Kidney (tissue), 14 donors: Measurements from ENCODE around the gene PHLPP2. TPM values are rescaled to one million over a fixed set of nuclear protein-coding genes. Genes with fewer than 3 reads are reported as not detected.

Experiments
- DNase-seq, 5 donors: peaks; one replicate each; pipeline ENCODE4 v3.0.0-alpha.2; 2013 to 2020
- FAIRE-seq: peaks from 2 replicates; lab custom pipeline; 2012; peaks lifted over from hg19 to GRCh38; lab: Jason Lieb, UNC
- H3K27ac ChIP-seq, 2 donors: one replicate each; pipeline ENCODE4 v1.7.0; 2013; ENCODE audit warnings: low read depth in 2 of 2, low read length in 2 of 2, inconsistent platforms in 1 of 2
- H3K27me3 ChIP-seq: one replicate; pipeline ENCODE4 v1.7.1; 2013; ENCODE audit warnings: low read length, inconsistent platforms; ENCODE audit not compliant: control insufficient read depth, insufficient read depth
- H3K36me3 ChIP-seq, 3 donors: one replicate each; pipeline versions ENCODE4 v1.7.0 to v1.7.1; 2013; ENCODE audit warnings: low read length in 3 of 3, control low read depth in 1 of 3, inconsistent platforms in 1 of 3; ENCODE audit not compliant: insufficient read depth in 3 of 3, control insufficient read depth in 2 of 3
- H3K4me1 ChIP-seq, 3 donors: one replicate each; pipeline versions ENCODE4 v1.7.0 to v1.7.1; 2013; ENCODE audit warnings: low read length in 3 of 3, inconsistent platforms in 1 of 3, low read depth in 1 of 3; ENCODE audit not compliant: control insufficient read depth in 2 of 3, insufficient read depth in 2 of 3
- H3K4me3 ChIP-seq, 3 donors: one replicate each; pipeline versions ENCODE4 v1.7.0 to v1.8.1; 2013; ENCODE audit warnings: low read length in 3 of 3, control low read depth in 1 of 3, inconsistent platforms in 1 of 3
- H3K9ac ChIP-seq, 3 donors: one replicate each; pipeline versions ENCODE4 v1.7.0 to v1.7.1; 2013; ENCODE audit warnings: low read length in 3 of 3, control low read depth in 1 of 3, inconsistent platforms in 1 of 3
- H3K9me3 ChIP-seq, 3 donors: one replicate each; pipeline versions ENCODE4 v1.7.0 to v1.7.1; 2013; ENCODE audit warnings: low read length in 3 of 3, control low read depth in 1 of 3, inconsistent platforms in 1 of 3; ENCODE audit not compliant: control insufficient read depth in 2 of 3, insufficient read depth in 1 of 3
- intact Hi-C: fragments of 100-400 bp; cut with DNase I; formaldehyde crosslinking; loops from one replicate; pipeline ENCODE4 v1.11.1; 2022
- polyA plus RNA-seq: library from polyadenylated mRNA; stranded (reverse); fragments of 350-450 nt; fragmentation: Illumina TruSeq; extraction: RNeasy Lipid Tissue Mini Kit (QIAGEN cat#74804); gene quantifications from one replicate; pipeline ENCODE4 v1.2.3, GENCODE V29; 2014; ENCODE audit warnings: low read depth, low replicate concordance; ENCODE audit not compliant: insufficient read depth
- total RNA-seq: library from RNA; stranded (reverse); fragmentation: NEBNext Ultra II Directional; extraction: Animal tissue kit (Norgen Biotek cat#: 25700); gene quantifications from one replicate; pipeline ENCODE4 v1.2.1, GENCODE V29; 2021
- TF ChIP-seq, protein P1 (sequence below): IDR thresholded peaks from 3 replicates; pipeline ENCODE4 v1.5.1; 2012; ENCODE audit warnings: mild to moderate bottlenecking, moderate library complexity, borderline replicate concordance; ENCODE audit not compliant: insufficient read depth; ENCODE audit errors: extremely low read depth
- donor health status: control.
- donor health status: control.
- donor health status: control.
- donor health status: control.
- donor health status: control.
- donor health status: DM: yes; HTN: yes; CAD: no.
- donor health status: Normal renal cell carcinoma (clear cell type).

The PHLPP2 gene
- total and polyA plus RNA-seq, 2 donors from 2014 or later: 2.8 to 7.1 TPM

- Histone ChIP-seq H3K9ac (no peak overlapping the region), H3K27me3 (no peaks in the 10 kb centered on the region), H3K9me3 (no peaks in the 10 kb centered on the region), H3K4me1 (no peaks in the 10 kb centered on the region), H3K27ac (no peak overlapping the region), H3K4me3 (peak overlapping the region in 2 of 3 donors; percentile 29 to 35), H3K36me3 (peaks cover 2 to 9% (median 9%) of the 10 kb centered on the region in 3 donors)
- DNase-seq (no peak), FAIRE-seq (no peak)
- TF ChIP-seq, protein P1, sequence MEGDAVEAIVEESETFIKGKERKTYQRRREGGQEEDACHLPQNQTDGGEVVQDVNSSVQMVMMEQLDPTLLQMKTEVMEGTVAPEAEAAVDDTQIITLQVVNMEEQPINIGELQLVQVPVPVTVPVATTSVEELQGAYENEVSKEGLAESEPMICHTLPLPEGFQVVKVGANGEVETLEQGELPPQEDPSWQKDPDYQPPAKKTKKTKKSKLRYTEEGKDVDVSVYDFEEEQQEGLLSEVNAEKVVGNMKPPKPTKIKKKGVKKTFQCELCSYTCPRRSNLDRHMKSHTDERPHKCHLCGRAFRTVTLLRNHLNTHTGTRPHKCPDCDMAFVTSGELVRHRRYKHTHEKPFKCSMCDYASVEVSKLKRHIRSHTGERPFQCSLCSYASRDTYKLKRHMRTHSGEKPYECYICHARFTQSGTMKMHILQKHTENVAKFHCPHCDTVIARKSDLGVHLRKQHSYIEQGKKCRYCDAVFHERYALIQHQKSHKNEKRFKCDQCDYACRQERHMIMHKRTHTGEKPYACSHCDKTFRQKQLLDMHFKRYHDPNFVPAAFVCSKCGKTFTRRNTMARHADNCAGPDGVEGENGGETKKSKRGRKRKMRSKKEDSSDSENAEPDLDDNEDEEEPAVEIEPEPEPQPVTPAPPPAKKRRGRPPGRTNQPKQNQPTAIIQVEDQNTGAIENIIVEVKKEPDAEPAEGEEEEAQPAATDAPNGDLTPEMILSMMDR: no peak
- intact Hi-C loops: no loop called here
Observed at GRCh38 chr16:71671165-71671564, 53.3 kb downstream of the PHLPP2 start.

GRCh38 chr16:71670537-71670936 is 54.0 kb downstream of the PHLPP2 start:
- DNase-seq: peak in 2 of 5 donors; percentile 20 to 50
- no peaks in the 10 kb centered on the region for H3K27me3 ChIP-seq
- TF ChIP-seq, protein P1: no peak
- no peaks in the 10 kb centered on the region for H3K9me3 ChIP-seq
- peak overlapping the region in 2 of 3 donors; percentile 29 to 35 for H3K4me3 ChIP-seq
- no peak overlapping the region for H3K27ac ChIP-seq
- no peak overlapping the region for H3K9ac ChIP-seq
- no peaks in the 10 kb centered on the region for H3K4me1 ChIP-seq
- FAIRE-seq: no peak
- peaks cover 2 to 9% (median 7%) of the 10 kb centered on the region in 3 donors for H3K36me3 ChIP-seq
- intact Hi-C loops: no loop called here

- intact Hi-C loops: no loop called here
Observed at GRCh38 chr16:71669926-71670536, 54.5 kb downstream of the PHLPP2 start.

More at GRCh38 chr16:71669926-71670536, 54.5 kb downstream of the PHLPP2 start:
- Histone ChIP-seq H3K9ac (no peak overlapping the region), H3K9me3 (no peaks in the 10 kb centered on the region), H3K27me3 (no peaks in the 10 kb centered on the region), H3K36me3 (peaks cover 2 to 12% (median 2%) of the 10 kb centered on the region in 3 donors), H3K27ac (no peak overlapping the region), H3K4me1 (no peaks in the 10 kb centered on the region), H3K4me3 (peak overlapping the region in 1 of 3 donors; percentile 29)
- FAIRE-seq (no peak), DNase-seq (no peak)
- TF ChIP-seq, protein P1: no peak
